H1 (cell line): ENCODE measurements around the gene KRTAP19-6. TPM values are rescaled to one million over a fixed set of nuclear protein-coding genes. Genes with fewer than 3 reads are reported as not detected.

Experiments
- CTCF ChIA-PET: fragments of 300-600 bp; sonication (Branson Sonifier 250); formaldehyde crosslinking; loops from one replicate; lab custom pipeline; 2021; ENCODE audit not compliant: partially characterized antibody; lab: Charles Lee
- POLR2A ChIA-PET: fragments of 300-600 bp; sonication (Branson Sonifier 250); formaldehyde crosslinking; loops from one replicate; lab custom pipeline; 2021; ENCODE audit warnings: inconsistent platforms; ENCODE audit not compliant: partially characterized antibody; lab: Charles Lee
- DNase-seq, 2 experiments: peaks; one replicate each; pipeline versions ENCODE4 v3.0.0 to v3.0.0-alpha.2; 2010 to 2022; ENCODE audit warnings: low spot score in 2 of 2, low read depth in 1 of 2, mixed read lengths in 1 of 2
- FAIRE-seq: peaks from 2 replicates; lab custom pipeline; 2011; peaks lifted over from hg19 to GRCh38; lab: Jason Lieb, UNC
- H2AFZ ChIP-seq: 2 replicates; pipeline ENCODE4 v1.8.1; 2012; ENCODE audit warnings: low read length, inconsistent platforms
- H2AK5ac ChIP-seq: 2 replicates; pipeline ENCODE4 v1.6.1; 2013; ENCODE audit warnings: low read depth, low read length
- H2BK120ac ChIP-seq: replicated peaks from 2 replicates; pipeline ENCODE3; 2013; ENCODE audit warnings: low read depth, low read length, inconsistent platforms
- H2BK12ac ChIP-seq: 2 replicates; pipeline ENCODE4 v1.6.1; 2013; ENCODE audit warnings: low read depth, low read length
- H2BK15ac ChIP-seq: 2 replicates; pipeline ENCODE4 v1.6.1; 2013; ENCODE audit warnings: low read length
- H2BK20ac ChIP-seq: 2 replicates; pipeline ENCODE4 v1.6.1; 2013; ENCODE audit warnings: low read length
- H2BK5ac ChIP-seq: 2 replicates; pipeline ENCODE4 v1.6.1; 2013; ENCODE audit warnings: low read depth, low read length
- H3K14ac ChIP-seq: 2 replicates; pipeline ENCODE4 v1.6.1; 2013; ENCODE audit warnings: inconsistent platforms; ENCODE audit not compliant: insufficient read length
- H3K18ac ChIP-seq: 2 replicates; pipeline ENCODE4 v1.6.1; 2013; ENCODE audit warnings: low read length; ENCODE audit errors: extremely low read depth
- H3K23ac ChIP-seq: 2 replicates; pipeline ENCODE4 v1.6.1; 2013; ENCODE audit warnings: inconsistent platforms; ENCODE audit not compliant: insufficient read length
- H3K23me2 ChIP-seq: 2 replicates; pipeline ENCODE4 v1.6.1; 2013; ENCODE audit warnings: low read depth, low read length
- H3K27ac ChIP-seq: 2 replicates; pipeline ENCODE4 v1.6.1; 2011; ENCODE audit warnings: low read depth, low read length, inconsistent platforms
- H3K27me3 ChIP-seq, 4 experiments: replicated peaks in 1 of 4; 1 replicate in 1 of 4; 2 replicates in 3 of 4; pipeline versions ENCODE4 v1.6.1 to v1.8.1; 2011 to 2013; ENCODE audit warnings: low read length in 3 of 4, mild to moderate bottlenecking in 3 of 4, inconsistent platforms in 2 of 4, mixed read lengths in 2 of 4, moderate library complexity in 1 of 4; ENCODE audit not compliant: control insufficient read depth in 3 of 4, insufficient read depth in 3 of 4; ENCODE audit errors: extremely low read depth in 1 of 4
- H3K36me3 ChIP-seq, 4 experiments: 2 replicates each; pipeline versions ENCODE4 v1.6.1 to v1.8.1; 2011 to 2013; ENCODE audit warnings: mild to moderate bottlenecking in 4 of 4, low read length in 3 of 4, moderate library complexity in 2 of 4, control low read depth in 1 of 4, inconsistent platforms in 1 of 4; ENCODE audit not compliant: insufficient read depth in 4 of 4, control insufficient read depth in 2 of 4
- H3K4ac ChIP-seq: replicated peaks from 2 replicates; pipeline ENCODE3; 2013; ENCODE audit warnings: low read length, low read depth, mixed read lengths, inconsistent platforms; ENCODE audit not compliant: insufficient read length
- H3K4me1 ChIP-seq, 4 experiments: replicated peaks in 1 of 4; 1 replicate in 1 of 4; 2 replicates in 3 of 4; pipeline versions ENCODE4 v1.6.1 to v1.8.1; 2011 to 2013; ENCODE audit warnings: low read length in 3 of 4, inconsistent platforms in 2 of 4, mixed read lengths in 1 of 4; ENCODE audit not compliant: insufficient read depth in 4 of 4, control insufficient read depth in 3 of 4
- H3K4me2 ChIP-seq, 2 experiments: 2 replicates each; pipeline versions ENCODE4 v1.6.1 to v1.8.1; 2011 to 2013; ENCODE audit warnings: low read depth in 2 of 2, low read length in 2 of 2, control low read depth in 1 of 2, inconsistent platforms in 1 of 2, mild to moderate bottlenecking in 1 of 2; ENCODE audit not compliant: insufficient read depth in 1 of 2
- H3K4me3 ChIP-seq, 4 experiments: fragments of 200-600, 300-600 bp in 1 of 4; sonication (generic), shearing (Covaris generic), sonication (Bioruptor Twin) in 1 of 4; 2 replicates each; pipeline versions ENCODE4 v1.5.1 to v1.8.1; 2011 to 2016; ENCODE audit warnings: low read length in 4 of 4, low read depth in 3 of 4, control low read depth in 2 of 4, inconsistent platforms in 2 of 4, mild to moderate bottlenecking in 2 of 4, mixed read lengths in 1 of 4, moderate library complexity in 1 of 4; ENCODE audit not compliant: insufficient read depth in 2 of 4; ENCODE audit errors: extremely low read depth in 1 of 4
- H3K56ac ChIP-seq: replicated peaks from 2 replicates; pipeline ENCODE3; 2013; ENCODE audit warnings: low read depth, mild to moderate bottlenecking, mixed read lengths, low read length, inconsistent platforms; ENCODE audit not compliant: insufficient read length
- H3K79me1 ChIP-seq: 2 replicates; pipeline ENCODE4 v1.6.1; 2013; ENCODE audit warnings: low read depth, low read length, control low read depth
- H3K79me2 ChIP-seq, 2 experiments: 2 replicates each; pipeline versions ENCODE4 v1.6.1 to v1.8.1; 2012 to 2013; ENCODE audit warnings: low read length in 2 of 2, mild to moderate bottlenecking in 2 of 2, inconsistent platforms in 1 of 2; ENCODE audit not compliant: insufficient read depth in 2 of 2, control insufficient read depth in 1 of 2
- H3K9ac ChIP-seq, 4 experiments: replicated peaks in 1 of 4; 1 replicate in 1 of 4; 2 replicates in 3 of 4; pipeline versions ENCODE4 v1.6.1 to v1.8.1; 2011 to 2013; ENCODE audit warnings: low read depth in 3 of 4, low read length in 3 of 4, control low read depth in 2 of 4, mild to moderate bottlenecking in 2 of 4, moderate library complexity in 2 of 4, inconsistent platforms in 1 of 4; ENCODE audit errors: extremely low read depth in 1 of 4
- H3K9me3 ChIP-seq, 2 experiments: 2 replicates each; pipeline versions ENCODE4 v1.6.1 to v1.8.1; 2012 to 2013; ENCODE audit warnings: mild to moderate bottlenecking in 2 of 2, moderate library complexity in 2 of 2, control low read depth in 1 of 2, inconsistent platforms in 1 of 2, low read depth in 1 of 2, low read length in 1 of 2, mixed read lengths in 1 of 2; ENCODE audit not compliant: insufficient read depth in 2 of 2
- H4K20me1 ChIP-seq, 2 experiments: replicated peaks in 1 of 2; 2 replicates each; pipeline versions ENCODE3 to v1.8.1; 2011 to 2013; ENCODE audit warnings: inconsistent platforms in 2 of 2, low read length in 2 of 2, mild to moderate bottlenecking in 1 of 2; ENCODE audit not compliant: insufficient read depth in 2 of 2, control insufficient read depth in 1 of 2
- H4K5ac ChIP-seq: 2 replicates; pipeline ENCODE4 v1.6.1; 2013; ENCODE audit warnings: low read length, low read depth, mixed read lengths, inconsistent platforms; ENCODE audit not compliant: insufficient read length
- H4K8ac ChIP-seq: 2 replicates; pipeline ENCODE4 v1.8.0; 2013; ENCODE audit warnings: mild to moderate bottlenecking, moderate library complexity, low read length, inconsistent platforms; ENCODE audit not compliant: insufficient read depth; ENCODE audit errors: extremely low read depth
- H4K91ac ChIP-seq: replicated peaks from 2 replicates; pipeline ENCODE3; 2013; ENCODE audit warnings: low read length, mixed read lengths, inconsistent platforms; ENCODE audit not compliant: insufficient read length
- TAF7 ChIP-seq: optimal IDR thresholded peaks from 2 replicates; pipeline ENCODE3; 2011; ENCODE audit warnings: low read depth, mild to moderate bottlenecking, inconsistent platforms, low read length, moderate library complexity, borderline replicate concordance
- polyA plus RNA-seq, 7 experiments: library from polyadenylated mRNA; depleted of rRNA in 3 of 7; stranded (reverse) in 5 of 7; unstranded in 2 of 7; fragments of >200 nt in 5 of 7; fragments of 200-250 nt in 2 of 7; gene quantifications; 1 replicate in 5 of 7; 2 replicates in 1 of 7; 4 replicates in 1 of 7; pipeline versions ENCODE4 v1.2.1 to v1.2.3, GENCODE V29; 2011 to 2013; ENCODE audit warnings: missing spikeins in 2 of 7, mixed read lengths in 2 of 7
- total RNA-seq: library from RNA; stranded (reverse); fragmentation: NEBNext Ultra II Directional; extraction: Animal tissue kit (Norgen Biotek cat#: 25700); gene quantifications from 2 replicates; pipeline ENCODE4 v1.2.1, GENCODE V29; 2021

KRTAP19-6 gene
- total and polyA plus RNA-seq, 2 of the 8 experiments (the other 6 are each of a cell fraction or from before 2014, with no cell fraction given) = not detected

GRCh38 chr21:30567617-30568016 lies 26.0 kb upstream of the KRTAP19-6 start:
- POLR2A ChIA-PET = no interaction called here
- Histone ChIP-seq H3K79me1 (no peaks in the 10 kb centered on the region), H2AK5ac (no peak overlapping the region), H3K79me2 (no peaks in the 10 kb centered on the region), H3K4me1 (no peaks in the 10 kb centered on the region), H2BK120ac (no peak overlapping the region), H2BK5ac (no peak overlapping the region), H3K9me3 (no peaks in the 10 kb centered on the region), H3K4ac (no peak overlapping the region), H2BK12ac (no peak overlapping the region), H4K91ac (no peak overlapping the region), H4K20me1 (no peaks in the 10 kb centered on the region), H4K5ac (no peak overlapping the region), H2AFZ (no peak overlapping the region), H3K14ac (no peak overlapping the region), H3K36me3 (no peaks in the 10 kb centered on the region), H3K4me2 (no peak overlapping the region), H2BK20ac (no peak overlapping the region), H4K8ac (no peak overlapping the region), H3K4me3 (no peak overlapping the region), H3K23me2 (no peaks in the 10 kb centered on the region), H2BK15ac (no peak overlapping the region), H3K27ac (no peak overlapping the region), H3K56ac (no peak overlapping the region), H3K18ac (no peak overlapping the region), H3K9ac (no peak overlapping the region), H3K27me3 (no peaks in the 10 kb centered on the region), H3K23ac (no peak overlapping the region)
- DNase-seq = no peak
- CTCF ChIA-PET = interaction anchor here (2.0 kb wide), 1 partner anchor 9 kb away, joined by 5 read pairs; no protein-coding TSS in a partner anchor
- no peak for TF ChIP-seq TAF7
- no peak for FAIRE-seq
